GM19238 (cell line): ENCODE measurements around the gene CAGE1.

Experiments
- DNase-seq: peaks from one replicate; pipeline ENCODE4 v3.0.0; 2011; ENCODE audit warnings: low spot score; ENCODE audit not compliant: insufficient read length

The CAGE1 gene

DNA sequence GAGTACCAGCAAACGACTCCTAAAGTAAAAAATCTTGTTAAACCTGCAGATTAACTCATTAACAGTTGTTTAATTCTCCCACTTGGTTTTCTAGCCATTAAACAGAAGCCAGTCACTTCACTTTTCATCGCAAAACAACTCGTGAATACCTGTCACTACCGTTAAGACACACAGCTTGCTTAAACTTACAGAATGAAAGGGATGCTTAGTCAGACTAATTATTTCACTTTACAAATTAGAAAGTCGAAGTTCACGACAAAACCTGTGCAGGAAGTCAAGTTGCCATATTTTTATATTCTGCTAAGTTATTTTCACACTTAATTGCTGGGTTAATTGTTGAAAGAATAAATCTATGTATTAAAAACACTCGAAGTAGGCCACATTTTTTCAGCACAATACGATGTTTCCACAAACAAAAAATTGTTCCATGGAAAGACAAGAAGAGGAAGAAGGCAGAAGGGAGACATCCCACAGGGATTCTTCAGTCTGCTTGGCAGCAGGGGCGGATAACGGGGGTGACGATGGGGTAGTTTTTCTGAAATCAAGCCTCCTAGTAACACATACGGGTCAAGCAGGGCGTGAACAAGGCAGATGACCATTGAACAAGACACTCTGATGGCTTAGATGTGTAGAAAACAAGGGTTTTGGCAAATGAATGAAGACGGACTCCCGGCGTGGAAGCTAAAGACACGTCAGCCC is 77.5 kb downstream of the CAGE1 start:
- no peak for DNase-seq

DNA sequence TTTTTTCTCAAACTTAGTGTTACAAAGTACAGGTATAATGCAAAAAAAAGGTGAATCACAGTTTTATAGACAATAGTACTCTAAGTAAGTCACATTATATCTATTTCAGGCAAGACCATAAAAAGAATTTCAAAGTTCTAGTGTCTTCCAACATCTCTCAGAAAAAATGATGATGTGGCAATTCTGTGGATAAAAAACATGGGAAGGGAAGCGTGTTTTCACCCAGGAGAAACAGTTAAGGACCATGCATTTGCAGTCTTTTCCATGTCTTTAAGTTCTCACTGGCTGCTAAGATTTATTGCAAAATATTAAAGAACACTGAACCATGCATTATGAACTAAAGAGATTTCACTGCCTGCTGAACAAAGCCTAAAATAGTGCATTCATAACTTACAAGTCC is 78.4 kb downstream of the CAGE1 start:
- no peak for DNase-seq

DNA sequence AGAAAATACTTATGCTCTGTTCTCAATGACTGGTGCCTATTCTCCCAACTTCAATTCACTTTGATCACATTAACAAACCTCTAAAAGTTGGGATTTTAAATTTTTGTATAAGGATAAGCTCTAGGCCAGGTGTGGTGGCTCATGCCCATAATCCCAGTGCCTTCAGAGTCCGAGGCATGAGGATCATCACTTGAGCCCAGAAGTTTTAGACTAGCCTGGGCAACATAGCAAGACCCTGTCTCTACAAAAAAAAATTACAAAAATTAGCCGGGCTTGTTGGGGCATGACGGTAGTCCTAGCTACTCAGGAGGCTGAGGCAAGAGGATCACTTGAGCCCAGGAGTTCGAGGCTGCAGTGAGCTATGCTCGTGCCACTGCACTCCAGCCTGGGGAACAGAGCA is 80.5 kb downstream of the CAGE1 start:
- no peak for DNase-seq

DNA sequence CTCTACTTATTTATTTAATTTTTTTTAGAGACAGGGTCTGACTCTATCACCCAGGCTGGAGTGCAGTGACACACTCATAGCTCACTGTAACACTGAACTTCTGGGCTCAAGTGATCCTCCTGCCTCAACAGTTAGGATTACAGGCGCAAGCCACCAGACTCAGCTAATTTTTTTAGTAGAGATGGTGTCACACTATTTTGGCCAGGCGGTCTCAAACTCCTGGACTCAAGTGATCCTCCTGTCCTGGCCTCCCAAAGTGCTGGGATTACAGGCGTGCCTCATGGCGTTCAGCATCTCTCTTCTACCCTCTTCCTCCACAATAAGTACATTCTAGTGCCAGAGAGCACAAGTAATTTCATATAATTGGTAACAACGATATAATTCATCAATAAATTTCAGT is 82.0 kb downstream of the CAGE1 start:
- DNase-seq, result no peak

GRCh38 chr6:7304821-7305220 is 84.7 kb downstream of the CAGE1 start:
- no peak for DNase-seq

DNA sequence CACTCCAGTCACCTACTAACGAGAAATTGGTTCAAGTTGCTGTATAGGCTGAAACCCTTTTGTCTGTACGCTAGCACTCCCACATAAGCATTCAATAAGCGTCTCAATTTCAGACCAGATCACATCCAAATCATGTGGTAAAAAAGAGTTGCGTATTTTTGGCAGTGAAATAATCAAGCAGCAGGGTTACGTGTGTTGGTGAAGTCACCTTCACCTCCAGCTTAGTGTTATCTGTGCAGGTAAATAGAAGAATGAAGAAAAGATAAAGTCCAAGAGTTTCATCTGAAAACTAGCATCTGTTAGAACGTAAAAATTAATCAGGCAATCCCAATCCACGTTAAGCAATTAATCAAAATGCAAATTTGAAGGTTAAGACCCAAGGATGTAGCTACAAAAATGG is 87.8 kb downstream of the CAGE1 start:
- no peak for DNase-seq

DNA sequence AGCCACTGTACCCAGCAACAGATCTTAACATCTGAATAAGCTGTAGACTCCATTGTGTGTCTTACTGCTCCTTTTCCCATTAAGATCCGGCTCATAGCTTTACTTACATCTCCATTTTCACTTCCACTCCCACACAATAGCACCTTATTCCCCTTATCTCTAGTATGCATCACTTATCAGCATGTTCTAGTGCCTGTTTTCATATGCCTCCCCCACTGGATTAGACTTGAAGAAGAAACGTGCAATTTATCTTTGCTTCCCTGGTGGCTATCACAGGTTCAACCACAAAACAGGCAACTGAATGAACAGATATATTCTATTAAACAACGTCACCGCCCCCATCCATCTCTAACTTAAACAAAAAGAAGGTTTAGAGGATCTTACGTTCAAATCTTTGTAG is 88.6 kb downstream of the CAGE1 start:
- no peak for DNase-seq

- no peak for DNase-seq
Measured at GRCh38 chr6:7298113-7298512, 91.4 kb downstream of the CAGE1 start.

GRCh38 chr6:7296602-7297001 is 92.9 kb downstream of the CAGE1 start:
- DNase-seq, result no peak

- no peak for DNase-seq
Measured at GRCh38 chr6:7295916-7296315, 93.6 kb downstream of the CAGE1 start.

GRCh38 chr6:7292596-7293255 is 96.8 kb downstream of the CAGE1 start:
- DNase-seq, result no peak

DNA sequence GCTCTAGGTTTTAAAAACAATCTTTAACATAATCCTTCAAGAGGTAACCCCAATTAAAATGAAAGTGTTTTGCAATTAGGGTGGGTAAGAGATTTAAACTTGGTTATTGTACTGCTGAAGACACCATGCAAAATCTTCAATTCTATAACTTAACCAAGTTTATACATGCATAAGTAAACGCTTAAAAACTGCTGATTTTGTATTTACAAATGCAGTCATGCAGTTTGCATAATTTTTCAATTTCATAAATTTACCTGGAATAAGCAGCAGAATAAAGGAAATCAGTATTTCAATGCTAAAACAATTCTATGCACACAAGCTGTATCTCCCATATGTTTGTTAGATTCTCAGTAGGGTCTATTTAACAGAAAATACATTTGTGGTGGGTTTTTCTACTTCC is 99.5 kb downstream of the CAGE1 start:
- no peak for DNase-seq

- DNase-seq, result no peak
Measured at GRCh38 chr6:7285416-7285815, 104.1 kb downstream of the CAGE1 start.

DNA sequence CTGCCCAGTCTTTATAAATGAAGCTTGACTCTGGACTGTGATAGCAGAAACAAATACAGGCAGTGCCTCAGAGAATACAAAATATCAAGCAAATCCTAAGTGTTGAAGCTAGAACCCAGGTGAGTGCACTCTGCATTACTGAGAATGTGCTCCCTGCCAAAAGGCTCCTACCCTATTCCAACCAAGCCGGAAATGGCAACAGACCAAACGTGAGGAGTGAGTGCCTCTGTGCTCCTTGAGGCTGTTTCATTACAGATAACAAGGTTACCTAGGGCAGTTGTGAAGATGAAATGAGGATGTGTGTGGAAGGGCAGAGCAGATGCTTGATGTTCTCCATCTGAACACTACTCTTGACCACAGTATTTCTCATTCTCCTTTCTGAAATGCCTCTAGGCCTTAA is 105.9 kb downstream of the CAGE1 start:
- DNase-seq, result no peak

- no peak for DNase-seq
Measured at GRCh38 chr6:7282097-7282906, 107.2 kb downstream of the CAGE1 start.
